Activated gamma-delta T cell (primary cell): ENCODE data around the gene TIMP1.
A peak's percentile ranks its signal among the peaks of the same experiment; 100 is the strongest.
"Not testable (repeated sequence)": the region's sequence is repeated elsewhere in the genome, so short reads cannot be mapped to it uniquely, and the experiment has no call there.

Source experiments
- DNase-seq: peaks from one replicate; lab custom pipeline; 2025; lab: John Stamatoyannopoulos, UW

TIMP1 gene

DNA sequence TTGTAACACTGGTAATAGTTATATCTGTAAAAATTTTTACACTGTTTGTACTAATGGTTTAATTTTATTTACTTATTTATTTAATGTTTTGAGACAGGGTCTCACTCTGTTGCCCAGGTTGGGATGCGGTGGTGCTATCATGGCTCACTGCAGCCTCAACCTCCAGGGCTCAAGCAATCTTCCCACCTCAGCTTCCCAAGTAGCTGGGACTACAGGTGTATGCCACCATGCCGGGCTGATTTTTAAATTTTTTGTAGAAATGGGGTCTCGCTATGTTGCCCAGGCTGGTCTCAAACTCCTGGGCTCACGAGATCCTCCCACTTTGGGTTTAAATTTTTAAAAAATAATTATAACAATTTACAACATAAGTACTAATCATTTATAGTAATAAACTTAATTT lies 20.9 kb downstream of the TIMP1 start:
- not testable (repeated sequence) for DNase-seq

DNA sequence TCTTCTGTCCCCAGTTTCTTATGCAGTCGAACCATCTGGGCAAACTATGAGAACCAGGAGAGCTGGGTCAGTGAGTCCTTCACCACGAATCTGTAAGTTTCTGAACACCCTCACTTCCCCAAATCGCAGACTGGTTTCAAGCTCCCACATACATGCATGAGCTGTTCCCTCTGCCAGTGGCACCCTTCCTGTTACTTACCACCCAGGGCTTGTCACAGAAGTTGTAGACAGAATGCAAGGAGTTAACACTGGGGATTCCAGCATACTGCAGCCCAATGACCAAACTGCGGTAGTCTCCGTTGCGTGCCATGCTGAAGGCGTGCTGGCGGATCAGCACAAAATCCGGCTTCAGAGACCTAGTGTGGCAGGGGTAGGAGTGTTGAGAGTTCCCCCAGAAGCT lies 22.8 kb downstream of the TIMP1 start:
- DNase-seq, result no peak

DNA sequence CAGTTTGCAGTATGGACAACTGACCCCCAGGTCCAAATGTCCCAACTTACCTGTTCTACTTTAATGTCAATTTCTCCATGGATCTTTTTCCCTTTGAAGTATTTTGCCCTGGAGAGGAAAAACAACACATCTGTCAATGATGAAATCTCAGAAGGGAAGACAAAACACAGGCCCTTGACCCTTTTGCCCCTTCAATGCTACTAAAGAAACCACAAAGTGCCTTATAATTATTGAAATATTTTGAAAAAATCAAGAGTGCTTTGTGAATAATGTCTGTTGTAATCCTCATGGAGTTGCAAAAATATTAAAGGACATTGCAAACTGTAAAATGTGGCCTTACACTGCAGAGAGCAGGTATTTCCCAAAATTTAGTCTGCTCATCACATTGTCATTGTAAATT lies 24.9 kb downstream of the TIMP1 start:
- no peak for DNase-seq

DNA sequence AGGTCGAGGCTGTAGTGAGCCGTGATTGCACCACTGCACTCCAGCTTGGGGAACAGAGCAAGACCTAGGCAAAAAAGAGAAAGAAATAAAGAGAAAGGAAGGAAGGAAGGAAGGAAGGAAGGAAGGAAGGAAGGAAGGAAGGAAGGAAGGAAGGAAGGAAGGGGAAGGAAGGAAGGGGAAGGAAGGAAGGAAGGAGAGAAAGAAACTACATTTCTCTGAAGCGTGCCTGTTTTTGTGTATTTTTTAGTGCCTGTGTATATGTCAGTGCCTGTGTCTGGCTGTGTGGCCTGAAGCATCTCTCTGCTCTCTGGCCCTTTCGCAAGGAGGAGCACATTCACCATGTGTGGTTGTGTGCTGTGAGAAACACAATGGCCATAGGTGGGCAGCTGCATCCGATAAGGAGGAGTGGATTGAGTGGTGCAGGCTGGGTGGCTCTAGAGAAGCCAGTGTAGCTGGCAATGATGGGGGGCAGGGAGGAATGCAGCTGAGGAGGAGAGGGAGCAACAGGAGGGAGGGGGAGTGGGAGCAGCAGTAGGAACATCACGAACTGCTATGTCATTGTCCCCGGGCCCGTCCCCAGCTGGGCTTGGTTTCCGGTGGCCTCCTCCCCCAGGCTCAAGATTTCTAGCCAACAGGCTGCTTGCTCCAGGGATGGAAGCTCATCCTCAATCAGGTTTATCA lies 26.0 kb downstream of the TIMP1 start:
- no peak for DNase-seq

DNA sequence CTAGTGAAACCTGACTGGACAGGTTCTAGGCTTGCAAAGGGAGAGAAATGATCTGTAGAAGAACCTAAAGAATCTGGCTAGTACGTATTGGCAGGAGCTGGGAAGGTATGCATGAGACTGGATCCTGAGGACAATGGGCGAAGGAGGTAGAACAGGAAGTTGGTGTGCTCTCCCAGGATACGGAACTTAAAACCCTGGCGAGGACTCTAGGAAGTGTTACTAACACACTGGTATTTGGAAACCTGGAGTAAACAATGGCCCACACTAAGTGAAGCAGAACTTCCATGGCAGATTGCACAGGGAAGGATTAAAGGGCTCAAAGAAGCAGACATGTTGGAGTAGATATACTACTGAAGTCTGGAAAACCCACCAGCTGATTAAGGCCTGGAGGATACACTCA lies 28.3 kb downstream of the TIMP1 start:
- no peak for DNase-seq

DNA sequence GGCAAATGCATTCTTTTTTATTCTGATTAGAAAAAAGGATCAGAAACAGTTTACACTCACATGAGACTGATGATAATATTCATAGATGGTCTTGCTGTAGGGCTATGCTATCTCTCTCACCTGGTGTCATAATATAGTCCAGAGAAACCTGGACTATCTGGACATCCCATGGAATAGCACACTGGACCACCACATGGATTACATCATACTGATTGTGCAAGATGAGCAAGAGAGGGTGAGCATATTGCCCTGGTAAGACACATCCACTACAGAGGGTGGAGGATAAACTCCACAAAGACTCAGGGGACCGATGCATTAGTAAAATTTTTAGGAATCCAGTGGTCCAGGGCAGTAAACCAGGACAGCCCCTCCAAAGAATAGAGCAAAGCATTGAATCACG lies 29.3 kb downstream of the TIMP1 start:
- DNase-seq, result no peak

GRCh38 chrX:47611926-47612325 lies 29.7 kb downstream of the TIMP1 start:
- no peak for DNase-seq

- no peak for DNase-seq
These were observed 30.2 kb downstream of the TIMP1 start for GRCh38 chrX:47612418-47612817.

- no peak for DNase-seq
These were observed 30.8 kb downstream of the TIMP1 start for GRCh38 chrX:47613082-47613481.

DNA sequence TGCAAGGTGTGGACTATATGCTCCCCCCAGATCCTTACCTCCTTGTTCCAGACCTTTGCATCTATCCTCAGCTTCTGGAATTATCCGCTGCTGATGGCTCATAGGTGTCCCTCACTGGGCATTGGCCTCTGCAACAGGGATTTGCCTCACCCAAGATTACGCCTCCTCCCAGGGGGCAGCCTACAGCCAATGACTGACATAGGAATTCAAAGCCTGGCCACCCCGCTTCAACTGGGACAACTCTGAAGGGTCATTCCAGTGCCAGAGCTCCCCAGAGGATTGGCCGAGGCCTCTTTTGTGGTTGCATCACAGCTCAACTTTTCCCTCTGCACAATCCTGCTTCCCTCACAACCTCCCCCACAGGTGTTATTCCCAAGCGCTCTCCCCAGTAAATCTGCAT lies 32.4 kb downstream of the TIMP1 start:
- DNase-seq, result no peak

DNA sequence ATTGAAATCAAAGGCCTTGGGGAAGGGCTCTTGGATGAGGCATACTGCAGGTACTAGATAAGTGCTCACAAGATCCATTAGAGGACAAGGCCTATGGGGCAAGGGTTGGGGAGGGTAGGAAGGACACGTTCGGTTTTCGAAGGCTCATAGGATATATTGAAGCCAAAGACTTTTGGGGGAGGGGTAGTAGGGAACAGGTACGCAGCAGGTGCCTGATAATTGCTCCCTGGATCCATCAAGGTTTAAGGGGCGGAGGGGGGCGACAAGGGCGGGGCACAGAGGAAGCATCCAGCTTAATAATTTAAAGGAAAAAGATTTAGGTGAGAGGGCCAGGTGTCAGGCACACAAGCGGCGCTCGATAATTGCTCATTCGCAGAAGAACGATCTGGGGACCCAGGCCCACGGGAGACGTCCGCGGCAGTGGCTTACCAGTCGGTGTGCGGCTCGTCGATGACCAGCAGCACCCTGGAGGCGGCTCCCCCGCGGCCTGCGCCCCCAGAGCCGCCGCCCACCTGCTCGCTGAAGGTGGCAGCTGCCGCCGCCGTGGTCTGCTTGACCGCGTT lies 36.8 kb downstream of the TIMP1 start:
- no peak for DNase-seq

DNA sequence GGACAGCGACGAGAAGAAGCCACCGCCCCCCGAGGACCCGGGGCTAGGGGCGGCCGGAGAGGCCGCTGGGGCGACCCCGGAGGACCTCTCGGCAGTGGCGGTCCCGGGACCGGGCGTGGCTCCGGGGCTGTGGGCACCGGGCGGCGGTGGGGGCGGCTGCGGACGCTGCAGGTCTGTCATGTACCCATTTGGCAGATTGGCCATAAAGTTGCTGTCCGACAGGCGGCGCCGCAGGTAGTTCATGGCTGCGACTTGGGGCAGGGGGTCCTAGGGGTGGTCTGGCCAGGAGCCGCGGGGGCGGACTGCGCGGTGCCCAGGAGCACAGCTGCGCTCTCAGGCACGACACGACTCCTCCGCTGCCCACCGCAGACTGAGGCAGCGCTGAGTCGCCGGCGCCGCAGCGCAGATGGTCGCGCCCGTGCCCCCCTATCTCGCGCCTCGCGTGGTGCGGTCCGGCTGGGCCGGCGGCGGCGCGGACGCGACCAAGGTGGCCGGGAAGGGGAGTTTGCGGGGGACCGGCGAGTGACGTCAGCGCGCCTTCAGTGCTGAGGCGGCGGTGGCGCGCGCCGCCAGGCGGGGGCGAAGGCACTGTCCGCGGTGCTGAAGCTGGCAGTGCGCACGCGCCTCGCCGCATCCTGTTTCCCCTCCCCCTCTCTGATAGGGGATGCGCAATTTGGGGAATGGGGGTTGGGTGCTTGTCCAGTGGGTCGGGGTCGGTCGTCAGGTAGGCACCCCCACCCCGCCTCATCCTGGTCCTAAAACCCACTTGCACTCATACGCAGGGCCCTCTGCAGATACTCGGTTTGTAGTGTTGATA lies 37.5 kb downstream of the TIMP1 start, which contains the start of gene SYN1:
SYN1 (minus strand) TSS at position 372 of the 817 bp plus-strand sequence; CDS start at position 243, 129 bp downstream.
- DNase-seq, result peak; percentile 73

DNA sequence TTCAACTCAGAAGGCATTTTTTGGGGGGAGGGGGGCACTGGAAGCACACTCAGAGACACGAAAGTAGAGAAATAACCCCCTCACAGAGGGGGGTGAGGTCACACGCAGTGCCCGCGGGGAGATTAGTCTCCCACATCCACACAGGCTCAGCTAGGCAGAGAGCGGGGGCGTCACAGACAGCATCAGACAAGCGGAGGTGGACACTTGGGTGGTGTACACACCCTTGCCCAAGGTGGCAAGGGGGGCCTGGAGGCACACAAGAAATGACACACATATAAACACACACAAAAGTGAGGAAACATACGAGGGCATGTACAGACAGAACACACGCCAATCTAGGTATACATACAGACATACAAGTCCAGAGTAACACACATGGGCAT lies 38.1 kb downstream of the TIMP1 start:
- DNase-seq, result no peak

DNA sequence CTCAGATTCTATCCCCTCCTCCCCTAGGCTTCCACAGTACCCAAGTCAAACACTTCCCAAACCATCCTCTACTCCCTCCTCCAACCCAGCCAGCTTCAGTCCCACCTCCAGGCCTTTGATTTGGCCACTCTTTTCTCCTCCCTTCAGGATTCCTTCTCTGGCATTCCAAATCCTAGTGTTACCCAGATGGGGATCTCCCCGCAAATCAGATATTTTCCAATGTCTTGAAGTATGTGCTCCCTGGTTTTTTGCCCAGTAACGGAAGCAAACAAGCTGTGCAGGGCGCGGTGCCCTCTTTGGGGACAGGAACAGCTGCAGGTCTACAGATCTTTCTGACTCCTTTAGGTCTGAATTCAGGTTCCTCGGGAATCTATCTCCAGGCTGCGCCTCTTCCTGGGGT lies 39.6 kb downstream of the TIMP1 start:
- DNase-seq, result no peak

DNA sequence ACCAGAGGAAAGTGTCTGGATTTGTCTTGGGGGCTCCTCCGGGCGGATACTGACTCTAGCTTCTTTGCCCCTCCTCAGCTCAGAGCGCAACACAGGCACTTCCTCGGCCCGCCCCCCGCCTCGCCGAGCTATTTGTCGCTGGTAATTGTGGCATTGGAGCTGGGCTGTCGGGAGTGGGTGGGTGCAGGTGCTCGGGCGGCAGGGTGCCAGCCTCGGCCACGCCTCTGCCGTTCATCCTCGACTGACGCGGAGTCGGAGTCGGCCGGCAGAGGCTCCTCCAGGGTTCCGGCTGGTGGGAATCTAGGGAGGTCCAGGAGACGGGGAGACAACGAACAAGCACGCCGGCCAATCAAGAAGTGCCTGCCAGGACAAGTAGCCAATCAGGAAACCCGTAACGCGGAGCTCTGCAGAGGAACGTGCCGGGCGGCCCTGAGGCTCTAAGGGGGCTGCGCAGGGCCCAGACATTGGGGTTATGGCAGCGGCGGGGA lies 41.3 kb downstream of the TIMP1 start:
- no peak for DNase-seq

DNA sequence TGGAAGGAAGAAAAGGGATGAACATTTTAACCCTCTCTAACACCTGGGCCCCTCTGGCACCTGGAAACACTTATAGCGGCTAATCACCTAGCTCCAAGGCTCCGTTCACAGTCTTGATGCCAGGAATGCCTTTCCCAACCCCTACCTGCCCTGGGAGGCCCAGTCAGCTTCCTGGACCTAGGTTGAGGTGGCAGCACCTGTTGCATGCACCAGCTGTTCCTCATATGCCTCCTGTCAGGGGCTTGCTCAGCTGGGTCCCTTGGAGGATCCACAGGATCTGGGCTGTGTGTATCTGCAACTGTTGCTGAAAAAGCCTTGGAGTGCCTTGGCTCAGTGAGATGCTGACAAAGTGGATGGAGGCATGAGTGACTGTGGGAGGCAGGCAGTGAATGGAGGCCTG lies 43.1 kb downstream of the TIMP1 start:
- DNase-seq, result no peak

DNA sequence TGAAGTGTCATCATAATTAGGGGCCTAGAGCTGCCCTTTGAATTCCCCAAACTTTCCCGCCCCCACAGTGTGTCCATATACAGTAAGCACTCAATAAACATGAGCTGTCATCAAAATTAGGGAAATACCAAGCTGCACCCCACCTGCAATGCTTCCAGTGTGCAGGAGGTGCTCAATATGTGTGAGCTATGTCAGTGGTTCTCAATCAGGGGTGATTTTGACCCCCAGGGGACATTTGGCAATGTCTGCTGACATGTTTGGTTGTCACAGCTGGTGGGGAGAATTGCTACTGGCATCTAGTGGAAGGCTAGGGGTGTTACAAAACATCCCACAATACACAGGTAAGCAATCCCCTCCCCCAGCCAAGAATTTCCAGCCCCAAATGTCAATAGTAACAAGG lies 46.7 kb downstream of the TIMP1 start:
- DNase-seq, result no peak

DNA sequence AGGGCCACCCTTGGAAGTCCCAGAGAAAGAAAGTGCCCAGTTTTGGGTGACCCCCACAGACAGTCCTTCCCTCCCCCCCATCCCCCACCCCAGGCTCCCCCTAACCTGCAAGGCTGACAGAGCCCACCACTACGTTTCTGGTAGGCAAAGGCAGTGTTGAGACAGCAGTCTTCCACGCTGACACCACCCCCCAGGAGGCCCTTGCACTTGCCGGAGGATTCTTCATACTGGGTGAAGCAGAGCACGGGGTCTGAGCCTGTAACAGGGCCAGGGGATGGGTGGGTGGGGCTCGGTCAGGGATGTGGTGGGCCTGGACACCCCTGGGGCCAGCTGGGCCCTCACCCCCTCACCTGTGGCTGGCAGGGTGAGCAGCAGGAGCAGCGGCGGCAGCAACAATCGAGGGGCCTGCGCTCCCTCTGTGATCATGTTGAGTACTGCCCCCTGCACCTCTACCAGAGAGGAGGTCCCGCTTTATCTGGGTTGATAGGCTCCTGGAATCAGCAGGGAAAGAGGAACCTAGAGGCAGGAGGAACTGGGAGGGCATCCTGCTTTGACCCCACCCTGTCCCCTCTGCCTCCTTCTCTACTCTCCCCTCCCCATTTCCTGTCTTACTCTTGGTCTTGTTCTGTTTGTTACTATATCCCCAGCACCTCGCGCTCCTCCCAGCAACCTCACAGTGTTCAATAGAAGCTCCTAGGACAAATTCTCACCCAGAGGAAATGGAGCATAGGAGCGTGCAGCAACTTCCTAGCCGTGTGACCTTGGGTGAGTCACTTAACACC lies 47.4 kb downstream of the TIMP1 start, which contains the start of gene CFP:
CFP (minus strand) TSS at position 512 of the 782 bp plus-strand sequence; CDS start at position 426, 86 bp downstream.
- no peak for DNase-seq

DNA sequence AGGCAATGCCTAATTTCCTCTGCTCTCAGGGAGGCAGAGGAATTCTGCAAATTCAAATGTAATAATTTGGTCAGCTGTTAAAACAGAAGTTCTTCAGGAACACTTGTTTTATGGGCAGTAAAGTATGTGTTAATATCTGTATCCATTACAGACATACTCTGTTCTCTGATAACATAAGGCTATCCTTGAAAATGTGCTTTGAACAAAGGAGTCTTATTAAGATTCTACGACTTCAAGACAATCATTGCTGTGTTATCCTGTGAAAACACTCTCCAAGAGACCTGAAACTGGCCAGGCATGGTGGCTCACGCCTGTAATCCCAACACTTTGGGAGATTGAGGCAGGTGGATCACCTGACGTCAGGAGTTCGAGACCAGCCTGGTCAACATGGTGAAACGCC lies 49.4 kb downstream of the TIMP1 start:
- DNase-seq, result no peak

- no peak for DNase-seq
These were observed 50.4 kb downstream of the TIMP1 start for GRCh38 chrX:47632666-47633065.

- DNase-seq, result no peak
These were observed 51.7 kb downstream of the TIMP1 start for GRCh38 chrX:47633689-47634590.
